ENCODE data around the gene SHANK1.

SHANK1 gene

GRCh38 chr19:50661023-50661422 lies 58.6 kb downstream of the SHANK1 start:
- Histone ChIP-seq H4K20me1 (ENCODE audit: control insufficient read depth, insufficient read depth, low read depth, low read length) (no peaks in the 10 kb centered on the region), H3K79me2 (ENCODE audit: control insufficient read depth, low read length) (no peaks in the 10 kb centered on the region), H3K27me3 (ENCODE audit: control insufficient read depth, low read length) (no peaks in the 10 kb centered on the region), H3K4me2 (ENCODE audit: low read length) (no peak overlapping the region), H3K27ac (ENCODE audit: low read depth, low read length) (no peak overlapping the region), H3K4me3 (ENCODE audit: low read length) (no peak overlapping the region), H3K9me3 (ENCODE audit: control insufficient read depth, insufficient read depth, low read length) (peaks cover 4% of the 10 kb centered on the region; the same call in 1 of the 2 replicates), H3K36me3 (ENCODE audit: control insufficient read depth, low read length) (no peaks in the 10 kb centered on the region), H3K4me1 (ENCODE audit: control insufficient read depth, low read length) (0 out of 2 replicates have a peak, but pooled peaks cover 2% of the 10 kb centered on the region), H3F3A (ENCODE audit: control insufficient read depth, insufficient read depth) (no peaks in the 10 kb centered on the region; the same call in 1 of the 2 replicates), H3K9me2 (replicated peaks; ENCODE audit: control insufficient read depth, low read length) (no peaks in the 10 kb centered on the region)
- TF ChIP-seq EZH2phosphoT487 (IDR thresholded peaks at IDR 0.05; ENCODE audit: borderline replicate concordance, low read length): no peak
- no peak for TF ChIP-seq CTCF (IDR thresholded peaks at IDR 0.05; ENCODE audit: low read depth, low read length, poor library complexity, severe bottlenecking)

GRCh38 chr19:50660088-50660366 lies 59.6 kb downstream of the SHANK1 start:
- H3K27ac ChIP-seq (ENCODE audit: low read depth, low read length): no peak overlapping the region
- H4K20me1 ChIP-seq (ENCODE audit: control insufficient read depth, insufficient read depth, low read depth, low read length): no peaks in the 10 kb centered on the region
- no peaks in the 10 kb centered on the region for H3K9me2 ChIP-seq (replicated peaks; ENCODE audit: control insufficient read depth, low read length)
- no peak overlapping the region for H3K4me2 ChIP-seq (ENCODE audit: low read length)
- no peaks in the 10 kb centered on the region for H3K36me3 ChIP-seq (ENCODE audit: control insufficient read depth, low read length)
- H3K27me3 ChIP-seq (ENCODE audit: control insufficient read depth, low read length): no peaks in the 10 kb centered on the region
- no peak overlapping the region for H3K4me3 ChIP-seq (ENCODE audit: low read length)
- 0 out of 2 replicates have a peak, but pooled peaks cover 2% of the 10 kb centered on the region for H3K4me1 ChIP-seq (ENCODE audit: control insufficient read depth, low read length)
- no peaks in the 10 kb centered on the region; the same call in 1 of the 2 replicates for H3F3A ChIP-seq (ENCODE audit: control insufficient read depth, insufficient read depth)
- peaks cover 4% of the 10 kb centered on the region; the same call in 1 of the 2 replicates for H3K9me3 ChIP-seq (ENCODE audit: control insufficient read depth, insufficient read depth, low read length)
- H3K79me2 ChIP-seq (ENCODE audit: control insufficient read depth, low read length): no peaks in the 10 kb centered on the region
- TF ChIP-seq CTCF (IDR thresholded peaks at IDR 0.05; ENCODE audit: low read depth, low read length, poor library complexity, severe bottlenecking): no peak
- TF ChIP-seq EZH2phosphoT487 (IDR thresholded peaks at IDR 0.05; ENCODE audit: borderline replicate concordance, low read length): no peak

- H3K27ac ChIP-seq (ENCODE audit: low read depth, low read length): no peak overlapping the region
- H3K9me3 ChIP-seq (ENCODE audit: control insufficient read depth, insufficient read depth, low read length): peaks cover 4% of the 10 kb centered on the region; the same call in 1 of the 2 replicates
- no peak overlapping the region for H3K4me2 ChIP-seq (ENCODE audit: low read length)
- no peaks in the 10 kb centered on the region for H3K9me2 ChIP-seq (replicated peaks; ENCODE audit: control insufficient read depth, low read length)
- H3K4me3 ChIP-seq (ENCODE audit: low read length): no peak overlapping the region
- TF ChIP-seq CTCF (IDR thresholded peaks at IDR 0.05; ENCODE audit: low read depth, low read length, poor library complexity, severe bottlenecking) (no peak), EZH2phosphoT487 (IDR thresholded peaks at IDR 0.05; ENCODE audit: borderline replicate concordance, low read length) (no peak)
- H3K79me2 ChIP-seq (ENCODE audit: control insufficient read depth, low read length): no peaks in the 10 kb centered on the region
- no peaks in the 10 kb centered on the region for H3K27me3 ChIP-seq (ENCODE audit: control insufficient read depth, low read length)
- no peaks in the 10 kb centered on the region for H3K36me3 ChIP-seq (ENCODE audit: control insufficient read depth, low read length)
- no peaks in the 10 kb centered on the region; the same call in 1 of the 2 replicates for H3F3A ChIP-seq (ENCODE audit: control insufficient read depth, insufficient read depth)
- 0 out of 2 replicates have a peak, but pooled peaks cover 2% of the 10 kb centered on the region for H3K4me1 ChIP-seq (ENCODE audit: control insufficient read depth, low read length)
- no peaks in the 10 kb centered on the region for H4K20me1 ChIP-seq (ENCODE audit: control insufficient read depth, insufficient read depth, low read depth, low read length)
These were observed 60.1 kb downstream of the SHANK1 start for GRCh38 chr19:50659318-50660087.

Measured in DOHH2 (cell line).